WTC11 (cell line): ENCODE data around the gene ZDHHC22.

ENCODE experiments used
- AFF4 ChIP-seq: sonication (generic); formaldehyde crosslinking; IDR thresholded peaks from 2 replicates; pipeline ENCODE4 v1.8.1; 2023; ENCODE audit warnings: mild to moderate bottlenecking, missing genetic modification reagents, borderline replicate concordance
- ATF2 ChIP-seq: sonication (generic); formaldehyde crosslinking; IDR thresholded peaks from 2 replicates; pipeline ENCODE4 v1.8.1; 2022; ENCODE audit warnings: low read depth, missing genetic modification reagents, borderline replicate concordance
- CBFB ChIP-seq: sonication (generic); formaldehyde crosslinking; IDR thresholded peaks from 2 replicates; pipeline ENCODE4 v1.8.1; 2022; ENCODE audit warnings: mild to moderate bottlenecking, low read depth, missing genetic modification reagents
- CTCF ChIP-seq: fragments of 200-600 bp; IDR thresholded peaks from 2 replicates; pipeline ENCODE4 v1.8.0; 2022; ENCODE audit warnings: antibody characterized with exemption
- ESRRA ChIP-seq: sonication (generic); formaldehyde crosslinking; IDR thresholded peaks from 2 replicates; pipeline ENCODE4 v1.8.1; 2022; ENCODE audit warnings: mild to moderate bottlenecking, missing genetic modification reagents, borderline replicate concordance
- FOXK1 ChIP-seq: sonication (generic); formaldehyde crosslinking; IDR thresholded peaks from 2 replicates; pipeline ENCODE4 v1.8.0; 2022; ENCODE audit warnings: mild to moderate bottlenecking, moderate library complexity, missing genetic modification reagents
- MAX ChIP-seq: sonication (generic); formaldehyde crosslinking; IDR thresholded peaks from 2 replicates; pipeline ENCODE4 v1.8.0; 2022; ENCODE audit warnings: mild to moderate bottlenecking, missing genetic modification reagents
- PREB ChIP-seq: sonication (generic); formaldehyde crosslinking; IDR thresholded peaks from 2 replicates; pipeline ENCODE4 v1.8.1; 2022; ENCODE audit warnings: mild to moderate bottlenecking, missing genetic modification reagents, moderate library complexity, borderline replicate concordance
- TCF7 ChIP-seq: sonication (generic); formaldehyde crosslinking; IDR thresholded peaks from 2 replicates; pipeline ENCODE4 v1.8.0; 2022; ENCODE audit warnings: mild to moderate bottlenecking, low read depth, missing genetic modification reagents, moderate library complexity
- USF2 ChIP-seq: sonication (generic); formaldehyde crosslinking; IDR thresholded peaks from 2 replicates; pipeline ENCODE4 v1.8.1; 2023; ENCODE audit warnings: mild to moderate bottlenecking, missing genetic modification reagents, moderate library complexity
- ZNF263 ChIP-seq: sonication (generic); formaldehyde crosslinking; IDR thresholded peaks from 2 replicates; pipeline ENCODE4 v1.8.1; 2022; ENCODE audit warnings: low read depth, mild to moderate bottlenecking, moderate library complexity, missing genetic modification reagents
- ZNF423 ChIP-seq: fragments of 250-450 bp; sonication (Bioruptor Pico); IDR thresholded peaks from 2 replicates; pipeline ENCODE4 v2.1.2; 2022; ENCODE audit warnings: mild to moderate bottlenecking, moderate library complexity
- ZNF512 ChIP-seq: sonication (generic); formaldehyde crosslinking; IDR thresholded peaks from 2 replicates; pipeline ENCODE4 v1.8.1; 2022; ENCODE audit warnings: missing genetic modification reagents, borderline replicate concordance

- TF ChIP-seq USF2 (CRISPR knock-in tag) (no peak), CTCF (no peak), FOXK1 (CRISPR knock-in tag) (no peak), AFF4 (CRISPR knock-in tag) (no peak), ZNF423 (CRISPR knock-in tag) (no peak), ATF2 (CRISPR knock-in tag) (no peak), PREB (CRISPR knock-in tag) (no peak), ZNF263 (CRISPR knock-in tag) (no peak), MAX (no peak), CBFB (CRISPR knock-in tag) (no peak), ZNF512 (CRISPR knock-in tag) (no peak), ESRRA (no peak), TCF7 (CRISPR knock-in tag) (no peak)
Observed at GRCh38 chr14:77151918-77152588, 10.5 kb upstream of the ZDHHC22 start.
